SIG-M5 treated with dmso at 0.1 percent for 504 hours (cell line): Measurements from ENCODE around the gene IDI2.
"Not testable (repeated sequence)": the region's sequence is repeated elsewhere in the genome, so short reads cannot be mapped to it uniquely, and the experiment has no call there.

ENCODE experiments used
- DNase-seq: peaks from one replicate; lab custom pipeline; 2025; ENCODE audit not compliant: unreplicated experiment; lab: John Stamatoyannopoulos, UW

Gene IDI2

GRCh38 chr10:1009947-1010346 is 15.7 kb downstream of the IDI2 start:
- DNase-seq = not testable (repeated sequence)

GRCh38 chr10:1009071-1009494 is 16.6 kb downstream of the IDI2 start:
- no peak for DNase-seq

- no peak for DNase-seq
Measured at GRCh38 chr10:1007583-1007982, 18.1 kb downstream of the IDI2 start.

- DNase-seq = no peak
Measured at GRCh38 chr10:1006573-1006972, 19.1 kb downstream of the IDI2 start.

- no peak for DNase-seq
Measured at GRCh38 chr10:1003884-1004670, 21.6 kb downstream of the IDI2 start.

GRCh38 chr10:1002425-1003006 is 23.1 kb downstream of the IDI2 start:
- no peak for DNase-seq

GRCh38 chr10:997266-998022 is 28.2 kb downstream of the IDI2 start:
- no peak for DNase-seq

- no peak for DNase-seq
Measured at GRCh38 chr10:996031-996430, 29.6 kb downstream of the IDI2 start.

GRCh38 chr10:995559-995926 is 30.1 kb downstream of the IDI2 start:
- no peak for DNase-seq

- no peak for DNase-seq
Measured at GRCh38 chr10:994836-995558, 30.7 kb downstream of the IDI2 start.

- no peak for DNase-seq
Measured at GRCh38 chr10:992871-993270, 32.8 kb downstream of the IDI2 start.

- no peak for DNase-seq
Measured at GRCh38 chr10:992467-992866, 33.2 kb downstream of the IDI2 start.

GRCh38 chr10:990808-991207 is 34.9 kb downstream of the IDI2 start:
- DNase-seq = no peak

- no peak for DNase-seq
Measured at GRCh38 chr10:988667-989545, 36.8 kb downstream of the IDI2 start.

GRCh38 chr10:987870-988666 is 37.6 kb downstream of the IDI2 start, which contains the start of gene GTPBP4:
Gene GTPBP4 (plus strand): TSS chr10:988434. CDS start chr10:988480, 46 bp downstream.
- peak; percentile 96 for DNase-seq

- peak; percentile 8 for DNase-seq
Measured at GRCh38 chr10:987620-987869, 38.1 kb downstream of the IDI2 start.

- peak; percentile 30 for DNase-seq
Measured at GRCh38 chr10:986881-987619, 38.6 kb downstream of the IDI2 start.

GRCh38 chr10:986137-986825 is 39.4 kb downstream of the IDI2 start:
- DNase-seq = no peak

GRCh38 chr10:985361-985760 is 40.3 kb downstream of the IDI2 start:
- no peak for DNase-seq
